ENCODE measurements around the gene CRABP2.

Gene CRABP2

GRCh38 chr1:156652992-156653355, 52.4 kb downstream of the CRABP2 start:
- no peak overlapping the region for H3K4me3 ChIP-seq (ENCODE audit: low read depth, low read length)
- in situ Hi-C loops (cut with HindIII; ENCODE audit: low sequenced_read_pairs) = no loop called here
- TF ChIP-seq, protein P1, sequence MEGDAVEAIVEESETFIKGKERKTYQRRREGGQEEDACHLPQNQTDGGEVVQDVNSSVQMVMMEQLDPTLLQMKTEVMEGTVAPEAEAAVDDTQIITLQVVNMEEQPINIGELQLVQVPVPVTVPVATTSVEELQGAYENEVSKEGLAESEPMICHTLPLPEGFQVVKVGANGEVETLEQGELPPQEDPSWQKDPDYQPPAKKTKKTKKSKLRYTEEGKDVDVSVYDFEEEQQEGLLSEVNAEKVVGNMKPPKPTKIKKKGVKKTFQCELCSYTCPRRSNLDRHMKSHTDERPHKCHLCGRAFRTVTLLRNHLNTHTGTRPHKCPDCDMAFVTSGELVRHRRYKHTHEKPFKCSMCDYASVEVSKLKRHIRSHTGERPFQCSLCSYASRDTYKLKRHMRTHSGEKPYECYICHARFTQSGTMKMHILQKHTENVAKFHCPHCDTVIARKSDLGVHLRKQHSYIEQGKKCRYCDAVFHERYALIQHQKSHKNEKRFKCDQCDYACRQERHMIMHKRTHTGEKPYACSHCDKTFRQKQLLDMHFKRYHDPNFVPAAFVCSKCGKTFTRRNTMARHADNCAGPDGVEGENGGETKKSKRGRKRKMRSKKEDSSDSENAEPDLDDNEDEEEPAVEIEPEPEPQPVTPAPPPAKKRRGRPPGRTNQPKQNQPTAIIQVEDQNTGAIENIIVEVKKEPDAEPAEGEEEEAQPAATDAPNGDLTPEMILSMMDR (IDR thresholded peaks at IDR 0.05; ENCODE audit: low read depth, low read length) = no peak
- no peak for DNase-seq (ENCODE audit: low read depth, low spot score)

DNA sequence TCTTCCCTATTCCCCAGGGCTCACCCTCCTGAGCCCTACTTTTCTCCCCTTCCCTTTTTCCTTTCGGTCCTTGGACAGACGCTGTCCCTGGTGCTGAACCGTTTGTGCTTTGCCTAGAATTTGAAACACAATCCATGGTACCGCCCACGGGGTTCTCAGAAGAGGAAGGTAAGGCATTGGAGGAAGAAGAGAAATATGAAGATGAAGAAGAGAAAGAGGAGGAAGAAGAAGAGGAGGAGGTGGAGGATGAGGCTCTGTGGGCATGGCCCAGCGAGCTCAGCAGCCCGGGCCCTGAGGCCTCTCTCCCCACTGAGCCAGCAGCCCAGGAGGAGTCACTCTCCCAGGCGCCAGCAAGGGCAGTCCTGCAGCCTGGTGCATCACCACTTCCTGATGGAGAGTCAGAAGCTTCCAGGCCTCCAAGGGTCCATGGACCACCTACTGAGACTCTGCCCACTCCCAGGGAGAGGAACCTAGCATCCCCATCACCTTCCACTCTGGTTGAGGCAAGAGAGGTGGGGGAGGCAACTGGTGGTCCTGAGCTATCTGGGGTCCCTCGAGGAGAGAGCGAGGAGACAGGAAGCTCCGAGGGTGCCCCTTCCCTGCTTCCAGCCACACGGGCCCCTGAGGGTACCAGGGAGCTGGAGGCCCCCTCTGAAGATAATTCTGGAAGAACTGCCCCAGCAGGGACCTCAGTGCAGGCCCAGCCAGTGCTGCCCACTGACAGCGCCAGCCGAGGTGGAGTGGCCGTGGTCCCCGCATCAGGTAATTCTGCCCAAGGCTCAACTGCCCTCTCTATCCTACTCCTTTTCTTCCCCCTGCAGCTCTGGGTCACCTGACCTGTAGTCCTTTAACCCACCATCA, 53.0 kb downstream of the CRABP2 start:
- in situ Hi-C loops (cut with HindIII; ENCODE audit: low sequenced_read_pairs) = no loop called here
- DNase-seq (ENCODE audit: low read depth, low spot score) = no peak
- TF ChIP-seq, protein P1 (IDR thresholded peaks at IDR 0.05; ENCODE audit: low read depth, low read length) = no peak
- no peak overlapping the region for H3K4me3 ChIP-seq (ENCODE audit: low read depth, low read length)
